Uterus (tissue), 4 donors: ENCODE data around the gene CKB. TPM values are rescaled to one million over a fixed set of nuclear protein-coding genes. Genes with fewer than 3 reads are reported as not detected.

Source experiments
- DNase-seq, 2 donors: peaks; one replicate each; pipeline ENCODE4 v3.0.0-alpha.2; 2019 to 2020
- H3K27ac ChIP-seq, 2 donors: fragments of 200-600 bp; sonication (generic); 1 replicate in 1 of 2; 2 replicates in 1 of 2; pipeline ENCODE4 v1.5.1; 2016 to 2018
- H3K27me3 ChIP-seq, 2 donors: fragments of 200-600 bp; sonication (generic); one replicate each; pipeline ENCODE4 v1.5.1; 2018 to 2019; ENCODE audit warnings: control low read depth in 1 of 2
- H3K36me3 ChIP-seq, 2 donors: fragments of 200-600 bp; sonication (generic); one replicate each; pipeline ENCODE4 v1.5.1; 2019; ENCODE audit warnings: control low read depth in 1 of 2
- H3K4me1 ChIP-seq, 2 donors: fragments of 200-600 bp; sonication (generic); one replicate each; pipeline ENCODE4 v1.5.1; 2018 to 2019; ENCODE audit warnings: control low read depth in 1 of 2
- H3K4me3 ChIP-seq, 2 donors: fragments of 200-600 bp; sonication (generic); 1 replicate in 1 of 2; 2 replicates in 1 of 2; pipeline ENCODE4 v1.5.1; 2018 to 2019; ENCODE audit warnings: mild to moderate bottlenecking in 1 of 2
- H3K9me3 ChIP-seq, 2 donors: fragments of 200-600 bp; sonication (generic); one replicate each; pipeline ENCODE4 v1.5.1; 2019; ENCODE audit warnings: control low read depth in 1 of 2
- CTCF ChIP-seq, 4 experiments: fragments of 200-600 bp in 2 of 4; fragments of 450-650 bp in 2 of 4; sonication (generic) in 2 of 4; IDR thresholded peaks; one replicate each; pipeline ENCODE4 v1.5.1; 2016 to 2019; ENCODE audit warnings: antibody characterized with exemption in 4 of 4, mild to moderate bottlenecking in 2 of 4, moderate library complexity in 1 of 4
- POLR2A ChIP-seq, 2 donors: fragments of 450-650 bp; IDR thresholded peaks; one replicate each; pipeline ENCODE4 v1.6.1; 2016; ENCODE audit warnings: antibody characterized with exemption in 2 of 2, mild to moderate bottlenecking in 1 of 2, moderate library complexity in 1 of 2
- intact Hi-C: fragments of 100-400 bp; cut with DNase I; formaldehyde crosslinking; loops from one replicate; pipeline ENCODE4 v1.15.1; 2023; ENCODE audit warnings: low total_unique reads
- total RNA-seq, 4 donors: library from RNA; depleted of rRNA in 3 of 4; stranded (reverse); fragments of >200 nt in 3 of 4; gene quantifications; one replicate each; pipeline versions ENCODE4 v1.1.0 to v1.2.4, GENCODE V29; 2014 to 2023
- donor health status: DM: yes; HTN: yes; CAD: no.

Gene CKB
- total RNA-seq, 4 donors from 2014 or later: 96.2 to 291 (median 218) TPM

GRCh38 chr14:103539056-103539825 is 16.6 kb upstream of the CKB start:
- no peak overlapping the region for H3K4me3 ChIP-seq
- H3K4me1 ChIP-seq: peaks cover 7 to 65% of the 10 kb centered on the region in 2 donors
- TF ChIP-seq POLR2A (IDR thresholded peaks at IDR 0.05): no peak
- no peak for TF ChIP-seq CTCF (IDR thresholded peaks at IDR 0.05)
- intact Hi-C loops: no loop called here
- H3K36me3 ChIP-seq: no peaks in the 10 kb centered on the region
- DNase-seq: no peak
- H3K27ac ChIP-seq: peak overlapping the region; percentile 79 to 90
- no peaks in the 10 kb centered on the region for H3K9me3 ChIP-seq
- H3K27me3 ChIP-seq: no peaks in the 10 kb centered on the region

DNA sequence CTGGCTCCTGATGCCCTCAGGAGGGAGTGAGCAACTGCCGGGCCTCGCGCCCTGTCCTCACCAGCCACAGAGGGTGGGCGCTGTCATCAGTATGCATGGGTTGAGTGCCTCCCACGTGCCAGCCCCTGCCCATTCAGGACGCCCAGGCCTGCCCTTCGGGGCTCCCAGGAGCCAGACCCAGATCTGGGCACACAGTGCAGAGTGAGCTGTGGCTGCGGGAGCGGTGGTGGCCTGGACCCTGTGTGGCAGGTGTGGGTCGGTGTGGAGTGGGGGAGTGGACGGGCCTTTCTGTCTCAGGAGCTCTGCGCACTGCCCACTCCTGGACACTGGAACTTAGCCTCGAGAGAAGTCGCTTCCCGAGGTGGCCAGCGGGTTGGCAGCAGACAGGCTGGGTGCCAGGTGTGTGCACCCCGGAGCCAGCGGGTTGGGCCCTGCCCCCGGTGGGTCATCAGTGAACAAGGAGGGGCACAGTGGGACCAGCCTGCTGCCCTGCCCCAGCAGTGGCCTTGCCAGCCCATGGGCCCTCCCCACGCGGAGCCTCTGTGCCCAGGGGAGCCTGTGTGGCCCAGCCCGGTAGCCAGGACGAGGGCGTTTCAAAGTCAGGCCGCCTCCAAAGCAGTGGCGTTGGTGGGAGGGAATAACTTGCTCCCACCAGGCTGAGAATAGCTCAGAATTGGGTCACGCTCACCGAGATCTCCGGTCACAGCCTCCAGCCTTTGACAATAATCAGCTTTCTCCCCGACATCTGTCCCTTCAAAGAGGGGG is 15.8 kb upstream of the CKB start:
- Histone ChIP-seq H3K4me1 (peaks cover 0 to 59% of the 10 kb centered on the region in 2 donors), H3K27ac (peak overlapping the region; percentile 79 to 90), H3K36me3 (no peaks in the 10 kb centered on the region), H3K27me3 (no peaks in the 10 kb centered on the region), H3K9me3 (no peaks in the 10 kb centered on the region), H3K4me3 (no peak overlapping the region)
- peak in 1 of 2 donors; percentile 61 for DNase-seq
- intact Hi-C loops: no loop called here
- no peak for TF ChIP-seq CTCF (IDR thresholded peaks at IDR 0.05)
- TF ChIP-seq POLR2A (IDR thresholded peaks at IDR 0.05): no peak

- no peak overlapping the region for H3K4me3 ChIP-seq
- TF ChIP-seq POLR2A (IDR thresholded peaks at IDR 0.05) (no peak), CTCF (IDR thresholded peaks at IDR 0.05) (no peak)
- H3K27me3 ChIP-seq: no peaks in the 10 kb centered on the region
- H3K36me3 ChIP-seq: no peaks in the 10 kb centered on the region
- DNase-seq: no peak
- peaks cover 0 to 54% of the 10 kb centered on the region in 2 donors for H3K4me1 ChIP-seq
- H3K27ac ChIP-seq: peak overlapping the region; percentile 6 to 90
- H3K9me3 ChIP-seq: no peaks in the 10 kb centered on the region
- intact Hi-C loops: no loop called here
Measured at GRCh38 chr14:103537175-103537990, 14.8 kb upstream of the CKB start.

- Histone ChIP-seq H3K27me3 (no peaks in the 10 kb centered on the region), H3K27ac (peak overlapping the region; percentile 4 to 90), H3K4me3 (no peak overlapping the region), H3K9me3 (no peaks in the 10 kb centered on the region), H3K36me3 (no peaks in the 10 kb centered on the region), H3K4me1 (peaks cover 0 to 47% of the 10 kb centered on the region in 2 donors)
- intact Hi-C loops: no loop called here
- TF ChIP-seq POLR2A (IDR thresholded peaks at IDR 0.05) (no peak), CTCF (IDR thresholded peaks at IDR 0.05) (no peak)
- no peak for DNase-seq
Measured at GRCh38 chr14:103536693-103537092, 14.1 kb upstream of the CKB start.
